Pancreas (tissue), 10 donors: ENCODE measurements around the gene ZNF224. TPM values are rescaled to one million over a fixed set of nuclear protein-coding genes. Genes with fewer than 3 reads are reported as not detected.

Experiments
- ATAC-seq, 4 donors: fragments of 200-7000 bp; cut with Tn5 transposase; one replicate each; pipeline versions ENCODE4 v1.8.0 to v1.9.1; 2020; ENCODE audit warnings: mild to moderate bottlenecking in 4 of 4, moderate library complexity in 4 of 4
- DNase-seq, 6 donors: peaks; one replicate each; pipeline ENCODE4 v3.0.0-alpha.2; 2020
- FAIRE-seq: peaks from 2 replicates; lab custom pipeline; 2012; peaks lifted over from hg19 to GRCh38; lab: Jason Lieb, UNC
- H3K27ac ChIP-seq, 4 donors: fragments of 200-600 bp; sonication (generic); 1 replicate in 3 of 4; 2 replicates in 1 of 4; pipeline versions ENCODE4 v1.5.0 to v1.8.0; 2020
- H3K27me3 ChIP-seq, 4 donors: fragments of 200-600 bp; one replicate each; pipeline ENCODE4 v1.8.0; 2021
- H3K36me3 ChIP-seq, 3 donors: fragments of 200-600 bp; sonication (generic) in 1 of 3; one replicate each; pipeline versions ENCODE4 v1.5.0 to v1.8.0; 2020 to 2021
- H3K4me1 ChIP-seq, 3 donors: fragments of 200-600 bp; one replicate each; pipeline ENCODE4 v1.8.0; 2021
- H3K4me3 ChIP-seq, 4 donors: fragments of 200-600 bp; sonication (generic) in 2 of 4; one replicate each; pipeline versions ENCODE4 v1.5.0 to v1.8.0; 2020 to 2021
- H3K9me3 ChIP-seq, 4 donors: fragments of 200-600 bp; one replicate each; pipeline ENCODE4 v1.8.0; 2021
- CTCF ChIP-seq, 4 donors: fragments of 200-600 bp; sonication (generic) in 3 of 4; IDR thresholded peaks; one replicate each; pipeline versions ENCODE4 v1.5.0 to v1.8.0; 2021; ENCODE audit warnings: antibody characterized with exemption in 4 of 4
- WGBS, 2 donors: extraction: QIAGEN DNeasy Blood & Tissue Kit; methylation state at CpG; one replicate each; pipeline ENCODE4 v1.1.7; 2013; 5-methylcytosine and 5-hydroxymethylcytosine counted together
- intact Hi-C, 3 donors: fragments of 100-400 bp; cut with DNase I; formaldehyde crosslinking; loops; one replicate each; pipeline versions ENCODE4 v1.11.1 to v1.14.2; 2022
- polyA plus RNA-seq, 2 donors: library from polyadenylated mRNA; stranded (reverse); fragments of 200-250 nt; gene quantifications; one replicate each; pipeline ENCODE4 v1.2.3, GENCODE V29; 2013
- total RNA-seq, 6 donors: library from RNA; stranded (reverse); fragmentation: NEBNext Ultra II Directional in 4 of 6; extraction: Animal tissue kit (Norgen Biotek cat#: 25700) in 4 of 6; gene quantifications; one replicate each; pipeline versions ENCODE4 v1.2.1 to v1.2.4, GENCODE V29; 2021 to 2023
- donor health status: healthy with polysubstance abuse.
- donor health status: DM: no; HTN: no; CAD: no; lungs with moderate emphysema.
- donor health status: DM: no; HTN: no; CAD: no.
- donor health status: control.
- donor health status: control.
- donor health status: Bipolar disorder and iron deficiency.
- donor health status: DM: yes; HTN: yes; CAD: no.
- donor health status: DM: no; HTN: no; CAD: no.
- donor health status: DM: no; HTN: no; CAD: no.
- donor health status: DM: yes; HTN: yes; CAD: no.

The ZNF224 gene
- total and polyA plus RNA-seq, 8 donors = 5.4 to 22.6 (median 11.0) TPM

DNA sequence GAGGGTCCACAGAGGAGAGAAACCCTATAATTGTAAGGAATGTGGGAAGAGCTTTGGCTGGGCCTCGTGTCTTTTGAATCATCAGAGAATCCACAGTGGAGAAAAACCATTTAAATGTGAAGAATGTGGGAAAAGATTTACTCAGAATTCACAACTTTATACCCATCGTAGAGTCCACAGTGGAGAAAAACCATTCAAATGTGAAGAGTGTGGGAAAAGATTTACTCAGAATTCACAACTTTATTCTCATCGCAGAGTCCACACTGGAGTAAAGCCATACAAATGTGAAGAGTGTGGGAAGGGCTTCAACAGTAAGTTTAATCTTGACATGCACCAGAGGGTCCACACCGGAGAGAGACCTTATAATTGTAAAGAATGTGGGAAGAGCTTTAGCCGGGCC lies 37.8 kb downstream of the ZNF224 start:
- 94 to 99% methylated on average over 5 of the region's 5 CpGs for WGBS, 2 donors
- intact Hi-C loops = no loop called here
- FAIRE-seq = no peak
- no peaks in the 10 kb centered on the region for H3K9me3 ChIP-seq
- no peaks in the 10 kb centered on the region for H3K4me1 ChIP-seq
- no peak for DNase-seq
- H3K36me3 ChIP-seq = peaks cover 0 to 38% (median 10%) of the 10 kb centered on the region in 3 donors
- no peak overlapping the region for H3K4me3 ChIP-seq
- no peak for ATAC-seq
- H3K27ac ChIP-seq = no peak overlapping the region
- TF ChIP-seq CTCF (IDR thresholded peaks at IDR 0.05) = no peak
- H3K27me3 ChIP-seq = no peaks in the 10 kb centered on the region

DNA sequence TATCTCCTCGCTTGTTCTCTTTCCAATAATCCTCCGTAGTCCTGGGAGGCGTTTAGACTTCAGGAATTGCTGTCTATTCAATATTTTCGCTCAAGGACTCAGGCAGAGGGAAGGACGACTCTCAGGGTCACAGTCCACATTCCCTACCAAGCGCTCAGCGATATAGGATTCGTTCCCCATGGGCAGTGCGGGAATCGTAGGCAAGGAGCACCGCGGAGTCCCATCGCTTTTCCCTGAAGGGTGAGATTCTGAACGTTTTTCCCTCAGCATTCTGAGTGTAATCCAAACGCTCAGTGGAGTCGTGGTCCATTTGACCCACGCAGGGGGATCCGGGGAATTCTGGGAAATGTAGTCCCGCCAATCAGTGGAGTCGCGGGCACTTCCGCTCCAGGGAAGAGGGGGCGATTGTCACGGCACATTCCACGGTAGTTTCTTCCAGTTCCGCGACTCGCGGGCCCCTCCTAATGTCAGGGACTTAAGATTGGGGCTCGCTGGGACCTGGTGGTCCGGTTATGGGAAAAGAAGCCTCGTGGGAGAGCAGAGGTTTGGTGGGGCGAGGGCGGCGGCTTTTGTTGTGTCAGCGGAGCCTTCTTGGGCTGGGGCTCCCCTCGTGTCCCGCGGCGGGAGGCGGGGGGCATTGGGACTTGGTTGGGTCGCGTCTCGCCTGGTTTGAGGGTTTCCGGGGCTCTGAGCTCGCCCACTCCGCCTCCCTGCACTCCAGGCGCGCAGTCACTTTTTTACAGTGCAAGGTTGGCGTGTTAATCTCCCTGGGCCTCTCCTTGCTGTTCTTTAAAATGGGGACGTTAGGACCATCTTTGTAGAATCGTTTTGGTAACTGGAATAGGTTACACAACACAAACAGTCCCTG lies 47.3 kb downstream of the ZNF224 start, which contains the start of gene ZNF234:
Gene ZNF234 (plus strand): TSS at position 364 of the 868 bp plus-strand sequence. CDS start 3,079 bp downstream, outside the sequence.
- FAIRE-seq (no peak), DNase-seq (peak; percentile 72 to 86 (median 82)), ATAC-seq (peak; percentile 98 to 99 (median 99))
- WGBS, 2 donors = 1% methylated on average over 50 to 52 of the region's 52 CpGs
- TF ChIP-seq CTCF (IDR thresholded peaks at IDR 0.05) = no peak
- H3K4me3 ChIP-seq = peak within 1 kb of the TSS; percentile 57 to 94 (median 83)
- intact Hi-C loops = no loop called here
- peaks cover 0 to 9% (median 0%) of the 10 kb centered on the region in 3 donors for H3K36me3 ChIP-seq
- H3K9me3 ChIP-seq = no peaks in the 10 kb centered on the region
- peaks cover 0 to 4% (median 0%) of the 10 kb centered on the region in 3 donors for H3K4me1 ChIP-seq
- no peaks in the 10 kb centered on the region for H3K27me3 ChIP-seq
- peak within 1 kb of the TSS in 2 of 4 donors; percentile 53 to 72 for H3K27ac ChIP-seq

DNA sequence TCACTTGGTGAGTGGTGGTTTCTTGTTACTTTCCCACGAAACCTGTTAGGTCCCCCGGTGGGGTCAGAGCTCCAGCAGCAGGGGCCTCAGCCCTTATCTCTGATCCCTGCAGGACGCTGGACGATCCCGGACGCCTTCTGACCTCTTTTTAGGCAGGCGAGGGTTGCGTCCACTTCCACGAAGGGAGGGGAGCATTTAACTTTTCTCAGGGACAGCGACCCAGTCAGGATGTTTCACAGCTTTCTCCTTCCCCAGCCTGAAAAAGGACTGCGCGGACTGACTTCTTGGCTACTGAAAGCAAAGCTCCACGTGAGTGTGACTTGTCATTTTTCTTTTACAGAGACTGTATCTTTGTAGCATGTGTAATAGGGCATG lies 47.9 kb downstream of the ZNF224 start:
- intact Hi-C loops = no loop called here
- DNase-seq (no peak), ATAC-seq (peak; percentile 15 to 42 (median 33)), FAIRE-seq (no peak)
- Histone ChIP-seq H3K36me3 (peaks cover 0 to 9% (median 0%) of the 10 kb centered on the region in 3 donors), H3K9me3 (no peaks in the 10 kb centered on the region), H3K27me3 (no peaks in the 10 kb centered on the region), H3K4me3 (peak overlapping the region; percentile 57 to 94 (median 83)), H3K4me1 (peaks cover 0 to 4% (median 0%) of the 10 kb centered on the region in 3 donors), H3K27ac (no peak overlapping the region)
- WGBS, 2 donors = 4% methylated on average over 13 of the region's 13 CpGs
- no peak for TF ChIP-seq CTCF (IDR thresholded peaks at IDR 0.05)

DNA sequence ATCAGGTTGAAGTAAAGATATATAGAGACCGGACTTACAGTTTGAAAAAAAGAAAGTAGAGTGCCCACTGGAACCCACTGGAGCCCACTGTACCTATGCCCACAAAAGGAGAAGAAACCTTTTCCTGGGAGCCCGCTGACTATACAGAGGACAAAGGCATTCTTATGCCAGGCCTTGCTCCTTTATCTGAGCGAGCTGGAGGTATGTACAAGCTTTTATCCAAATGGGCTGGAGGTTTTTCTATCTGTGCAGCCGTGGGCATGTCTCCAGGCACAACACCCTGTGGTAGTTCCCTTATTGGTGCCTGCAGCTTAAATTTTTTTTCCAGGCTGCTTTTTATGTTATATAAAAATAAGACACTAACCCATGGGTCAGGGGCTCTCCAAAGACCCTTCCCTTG lies 55.6 kb downstream of the ZNF224 start:
- Histone ChIP-seq H3K36me3 (peaks cover 6 to 68% (median 30%) of the 10 kb centered on the region in 3 donors), H3K4me3 (no peak overlapping the region), H3K27me3 (no peaks in the 10 kb centered on the region), H3K4me1 (no peaks in the 10 kb centered on the region), H3K27ac (no peak overlapping the region), H3K9me3 (no peaks in the 10 kb centered on the region)
- ATAC-seq (no peak), DNase-seq (no peak), FAIRE-seq (no peak)
- no peak for TF ChIP-seq CTCF (IDR thresholded peaks at IDR 0.05)
- intact Hi-C loops = no loop called here
- WGBS, 2 donors = 95 to 100% methylated on average over 4 of the region's 4 CpGs

DNA sequence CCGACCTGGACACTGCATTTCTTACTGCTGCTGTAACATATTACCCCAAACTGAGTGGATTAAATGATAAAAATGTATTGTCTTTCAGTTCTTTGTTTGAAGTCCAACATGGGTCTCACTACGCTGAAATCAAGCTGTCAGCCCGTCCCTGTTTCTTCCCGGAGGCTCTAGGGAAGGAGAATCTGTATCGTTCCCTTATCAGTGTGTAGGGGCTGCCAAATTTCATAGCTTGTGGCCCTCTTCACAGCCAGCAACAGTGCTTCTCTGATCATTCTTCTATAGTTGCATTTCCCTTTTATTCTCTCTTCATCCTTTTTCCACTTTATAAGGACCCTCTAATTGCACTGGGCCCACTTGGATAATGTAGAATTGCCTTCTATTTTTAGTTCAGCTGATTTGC lies 57.3 kb downstream of the ZNF224 start:
- no peaks in the 10 kb centered on the region for H3K27me3 ChIP-seq
- no peak for DNase-seq
- H3K27ac ChIP-seq = no peak overlapping the region
- no peaks in the 10 kb centered on the region for H3K4me1 ChIP-seq
- no peak for TF ChIP-seq CTCF (IDR thresholded peaks at IDR 0.05)
- peaks cover 6 to 73% (median 37%) of the 10 kb centered on the region in 3 donors for H3K36me3 ChIP-seq
- intact Hi-C loops = no loop called here
- no peak for FAIRE-seq
- H3K4me3 ChIP-seq = no peak overlapping the region
- H3K9me3 ChIP-seq = peaks cover 0 to 4% (median 2%) of the 10 kb centered on the region in 4 donors
- ATAC-seq = no peak
- 96 to 98% methylated on average over 5 of the region's 5 CpGs for WGBS, 2 donors
